Measurements from ENCODE around the gene CEP85. TPM values are rescaled to one million over a fixed set of nuclear protein-coding genes. Genes with fewer than 3 reads are reported as not detected.
A peak's percentile ranks its signal among the peaks of the same experiment; 100 is the strongest.

Gene CEP85
- total and polyA plus RNA-seq, 9 of the 15 experiments (the other 6 are each of a cell fraction or from before 2014, with no cell fraction given) = 42.1 to 140 (median 92.6) TPM

DNA sequence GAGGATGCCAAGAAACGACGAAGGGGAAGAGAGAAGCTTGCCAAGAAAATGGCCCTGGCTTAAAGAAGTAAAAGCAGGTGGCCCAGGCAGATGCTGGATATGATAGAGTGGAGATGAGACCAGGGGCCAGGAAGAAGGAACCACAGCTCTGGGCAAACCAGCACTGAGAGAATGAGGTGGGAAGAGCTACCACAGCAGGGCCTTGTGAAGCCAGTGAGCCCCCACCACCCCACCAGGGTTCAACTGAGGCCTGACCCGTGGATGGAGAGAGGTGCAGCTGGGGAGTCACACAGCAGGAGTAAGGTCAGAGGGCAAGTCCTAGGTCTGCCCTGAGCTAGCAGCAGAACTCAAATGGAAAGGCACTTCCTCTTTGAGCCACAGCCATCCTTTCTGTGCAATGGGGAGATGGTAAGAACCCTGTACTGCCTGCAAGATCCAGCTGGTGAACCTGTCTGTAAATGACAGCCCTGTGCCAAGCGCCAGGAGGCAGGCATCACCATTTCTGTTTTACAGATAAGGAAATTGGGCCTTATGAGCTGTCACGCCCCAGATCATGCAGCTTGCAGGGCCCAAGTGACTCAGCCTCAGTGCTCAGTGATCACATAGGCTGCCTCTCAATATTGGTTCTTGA, 54.4 kb downstream of the CEP85 start (continued):
- TF ChIP-seq, protein P1, sequence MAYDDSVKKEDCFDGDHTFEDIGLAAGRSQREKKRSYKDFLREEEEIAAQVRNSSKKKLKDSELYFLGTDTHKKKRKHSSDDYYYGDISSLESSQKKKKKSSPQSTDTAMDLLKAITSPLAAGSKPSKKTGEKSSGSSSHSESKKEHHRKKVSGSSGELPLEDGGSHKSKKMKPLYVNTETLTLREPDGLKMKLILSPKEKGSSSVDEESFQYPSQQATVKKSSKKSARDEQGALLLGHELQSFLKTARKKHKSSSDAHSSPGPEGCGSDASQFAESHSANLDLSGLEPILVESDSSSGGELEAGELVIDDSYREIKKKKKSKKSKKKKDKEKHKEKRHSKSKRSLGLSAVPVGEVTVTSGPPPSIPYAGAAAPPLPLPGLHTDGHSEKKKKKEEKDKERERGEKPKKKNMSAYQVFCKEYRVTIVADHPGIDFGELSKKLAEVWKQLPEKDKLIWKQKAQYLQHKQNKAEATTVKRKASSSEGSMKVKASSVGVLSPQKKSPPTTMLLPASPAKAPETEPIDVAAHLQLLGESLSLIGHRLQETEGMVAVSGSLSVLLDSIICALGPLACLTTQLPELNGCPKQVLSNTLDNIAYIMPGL (CRISPR knock-in tag; IDR thresholded peaks at IDR 0.05) = no peak
- no peak for TF ChIP-seq POLR2AphosphoS5 (IDR thresholded peaks at IDR 0.05; ENCODE audit: control insufficient read depth, insufficient read depth, low read depth, low read length)
- TF ChIP-seq CCNT2 (IDR thresholded peaks at IDR 0.05; ENCODE audit: borderline replicate concordance, extremely low read depth, insufficient read length, low read depth, low read length) = no peak
- no peak for TF ChIP-seq ZNF445 (CRISPR knock-in tag; IDR thresholded peaks at IDR 0.05; ENCODE audit: low read depth)
- no peak for TF ChIP-seq XRCC5 (IDR thresholded peaks at IDR 0.05; ENCODE audit: low read depth, low read length)
- TF ChIP-seq ATF4 (CRISPR knock-in tag; IDR thresholded peaks at IDR 0.05) = no peak
- no peak for TF ChIP-seq ARNT (IDR thresholded peaks at IDR 0.05)
- TF ChIP-seq, protein P2, sequence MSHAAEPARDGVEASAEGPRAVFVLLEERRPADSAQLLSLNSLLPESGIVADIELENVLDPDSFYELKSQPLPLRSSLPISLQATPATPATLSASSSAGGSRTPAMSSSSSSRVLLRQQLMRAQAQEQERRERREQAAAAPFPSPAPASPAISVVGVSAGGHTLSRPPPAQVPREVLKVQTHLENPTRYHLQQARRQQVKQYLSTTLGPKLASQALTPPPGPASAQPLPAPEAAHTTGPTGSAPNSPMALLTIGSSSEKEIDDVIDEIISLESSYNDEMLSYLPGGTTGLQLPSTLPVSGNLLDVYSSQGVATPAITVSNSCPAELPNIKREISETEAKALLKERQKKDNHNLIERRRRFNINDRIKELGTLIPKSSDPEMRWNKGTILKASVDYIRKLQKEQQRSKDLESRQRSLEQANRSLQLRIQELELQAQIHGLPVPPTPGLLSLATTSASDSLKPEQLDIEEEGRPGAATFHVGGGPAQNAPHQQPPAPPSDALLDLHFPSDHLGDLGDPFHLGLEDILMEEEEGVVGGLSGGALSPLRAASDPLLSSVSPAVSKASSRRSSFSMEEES (CRISPR knock-in tag; IDR thresholded peaks at IDR 0.05) = no peak
- no peak for TF ChIP-seq CUX1 (CRISPR knock-in tag; IDR thresholded peaks at IDR 0.05)
- no peak for TF ChIP-seq SMAD1 (IDR thresholded peaks at IDR 0.05; ENCODE audit: low read depth, low read length, partially characterized antibody)
- TF ChIP-seq SNRNP70 (optimal IDR thresholded peaks at IDR 0.05; ENCODE audit: low read depth, low read length) = no peak
- 0 out of 6 replicates have a peak, but pooled peaks of 2 of the 3 experiments have one; percentile 7 to 12 for TF ChIP-seq CTCF (IDR thresholded peaks at IDR 0.05 in 2 of 3, conservative IDR thresholded peaks at IDR 0.05 in 1 of 3; ENCODE audit: insufficient read depth in 2 of 3, low read depth in 1 of 3, low read length in 3 of 3)
- no peak for TF ChIP-seq RFX5 (IDR thresholded peaks at IDR 0.05; ENCODE audit: low read depth, low read length)
- TF ChIP-seq ZNF23 (CRISPR knock-in tag; IDR thresholded peaks at IDR 0.05) = no peak
- no peak for TF ChIP-seq FOXM1 (IDR thresholded peaks at IDR 0.05; ENCODE audit: low read depth)
- TF ChIP-seq FOXM1 (CRISPR knock-in tag; IDR thresholded peaks at IDR 0.05; ENCODE audit: low read depth) = no peak

All from K562 (cell line).